ENCODE results near the gene COX19.

GRCh38 chr7:1016577-1017531, 41.5 kb upstream of the COX19 start:
- TF ChIP-seq CTCF (conservative IDR thresholded peaks at IDR 0.05; ENCODE audit: low read depth, low read length) (no peak), EZH2 (IDR thresholded peaks at IDR 0.05; ENCODE audit: borderline replicate concordance, low read depth, low read length, poor library complexity, severe bottlenecking) (no peak)

All from A673 (cell line).